Panc1 (cell line): Measurements from ENCODE around the gene EBF4. TPM values are rescaled to one million over a fixed set of nuclear protein-coding genes. Genes with fewer than 3 reads are reported as not detected.

Experiments
- ATAC-seq: fragments of 200-7000 bp; cut with Tn5 transposase; 2 replicates; pipeline ENCODE4 v1.9.1; 2020; ENCODE audit warnings: mild to moderate bottlenecking, moderate library complexity
- BruUV-seq: library from RNA; stranded (reverse); fragments of 400-500 nt; replicated peaks from 2 replicates; lab custom pipeline; 2021; lab: Mats Ljungman, UMichigan
- CTCF ChIA-PET: fragments of 300-600 bp; sonication (Branson Sonifier 250); formaldehyde crosslinking; loops from one replicate; lab custom pipeline; 2022; ENCODE audit warnings: antibody characterized with exemption; lab: Charles Lee
- POLR2A ChIA-PET: fragments of 300-600 bp; sonication (Branson Sonifier 250); formaldehyde crosslinking; loops from one replicate; lab custom pipeline; 2022; ENCODE audit warnings: antibody characterized with exemption; lab: Charles Lee
- DNase-seq: peaks from one replicate; pipeline ENCODE4 v3.0.0-alpha.2; 2010; ENCODE audit warnings: low read depth, low spot score
- H3K27ac ChIP-seq: 2 replicates; pipeline ENCODE4 v1.5.1; 2011; ENCODE audit warnings: mild to moderate bottlenecking, low read length, inconsistent platforms
- H3K27me3 ChIP-seq: fragments of 200-500 bp; sonication (Bioruptor generic); 2 replicates; pipeline ENCODE4 v1.6.0; 2014; ENCODE audit warnings: low read length, inconsistent platforms; ENCODE audit not compliant: control insufficient read depth, insufficient read depth
- H3K36me3 ChIP-seq: fragments of 200-500 bp; sonication (Bioruptor generic); 2 replicates; pipeline ENCODE4 v1.5.1; 2014; ENCODE audit warnings: inconsistent platforms, mild to moderate bottlenecking, low read length, moderate library complexity; ENCODE audit not compliant: control insufficient read depth, insufficient read depth
- H3K4me1 ChIP-seq: 2 replicates; pipeline ENCODE4 v1.5.1; 2011; ENCODE audit warnings: inconsistent platforms, mild to moderate bottlenecking, low read length, moderate library complexity; ENCODE audit not compliant: control insufficient read depth, insufficient read depth
- H3K4me3 ChIP-seq, 2 experiments: 2 replicates each; pipeline ENCODE4 v1.5.1; 2011 to 2012; ENCODE audit warnings: low read depth in 2 of 2, low read length in 2 of 2, mild to moderate bottlenecking in 2 of 2, inconsistent platforms in 1 of 2, moderate library complexity in 1 of 2
- H3K9me3 ChIP-seq: fragments of 200-500 bp; sonication (Bioruptor generic); 2 replicates; pipeline ENCODE4 v1.5.1; 2014; ENCODE audit warnings: low read depth, mild to moderate bottlenecking, inconsistent platforms, low read length, moderate library complexity; ENCODE audit not compliant: control insufficient read depth, insufficient read depth
- POLR2AphosphoS5 ChIP-seq: IDR thresholded peaks from 2 replicates; pipeline ENCODE4 v1.6.1; 2012; ENCODE audit warnings: mild to moderate bottlenecking, low read depth, low read length, moderate library complexity
- REST ChIP-seq, 2 experiments: IDR thresholded peaks; 2 replicates each; pipeline ENCODE4 v1.6.1; 2011 to 2012; ENCODE audit warnings: low read depth in 2 of 2, control low read depth in 1 of 2, low read length in 1 of 2, mild to moderate bottlenecking in 1 of 2, moderate library complexity in 1 of 2; ENCODE audit not compliant: insufficient read depth in 1 of 2
- SIN3A ChIP-seq: IDR thresholded peaks from 2 replicates; pipeline ENCODE4 v1.6.1; 2012; ENCODE audit warnings: low read depth, mild to moderate bottlenecking, low read length, moderate library complexity, borderline replicate concordance; ENCODE audit not compliant: insufficient read depth
- TCF7L2 ChIP-seq: IDR thresholded peaks from 2 replicates; pipeline ENCODE4 v1.6.1; 2011; ENCODE audit warnings: mild to moderate bottlenecking, low read depth, low read length, inconsistent platforms
- in situ Hi-C: cut with HindIII; loops from 2 replicates; pipeline ENCODE4 v1.10.0; 2016; ENCODE audit warnings: low sequenced_read_pairs, low pct_unique_long_range_greater_than_20kb
- intact Hi-C: fragments of 100-400 bp; cut with micrococcal nuclease; formaldehyde crosslinking; loops from one replicate; pipeline ENCODE4 v1.10.0; 2022; ENCODE audit not compliant: unreplicated experiment
- total RNA-seq: library from RNA; stranded (reverse); gene quantifications from one replicate; pipeline ENCODE4 v1.2.1, GENCODE V29; 2021; ENCODE audit not compliant: unreplicated experiment
- TF ChIP-seq, protein P1 (sequence below): fragments of 450-650 bp; IDR thresholded peaks from 2 replicates; pipeline ENCODE4 v1.5.1; 2017; ENCODE audit warnings: mild to moderate bottlenecking

EBF4 gene
- total RNA-seq, 1 experiment from 2014 or later = 6.8 TPM

GRCh38 chr20:2663364-2663886 is 29.2 kb upstream of the EBF4 start:
- BruUV-seq = TSS peak; percentile 74
- intact Hi-C loops = no loop called here
- in situ Hi-C loops = no loop called here
- ChIA-PET CTCF (no interaction called here), POLR2A (interaction anchor here (0.8 kb wide), 1 partner anchor 10 kb away, joined by 3 read pairs; no protein-coding TSS in a partner anchor)
- peak; percentile 8; the same call in 1 of the 2 replicates for ATAC-seq
- Histone ChIP-seq H3K36me3 (peaks cover 9% of the 10 kb centered on the region; the same call in 1 of the 2 replicates), H3K27me3 (no peaks in the 10 kb centered on the region), H3K27ac (peak overlapping the region; percentile 99), H3K4me3 (peak overlapping the region; percentile 65 to 97), H3K9me3 (no peaks in the 10 kb centered on the region), H3K4me1 (peaks cover 9% of the 10 kb centered on the region)
- TF ChIP-seq SIN3A (no peak), TCF7L2 (no peak), POLR2AphosphoS5 (no peak), REST (IDR thresholded peaks at IDR 0.05; ENCODE audit: insufficient read depth in 1 of 2, low read depth in 2 of 2, low read length in 1 of 2) (no peak)
- TF ChIP-seq, protein P1, sequence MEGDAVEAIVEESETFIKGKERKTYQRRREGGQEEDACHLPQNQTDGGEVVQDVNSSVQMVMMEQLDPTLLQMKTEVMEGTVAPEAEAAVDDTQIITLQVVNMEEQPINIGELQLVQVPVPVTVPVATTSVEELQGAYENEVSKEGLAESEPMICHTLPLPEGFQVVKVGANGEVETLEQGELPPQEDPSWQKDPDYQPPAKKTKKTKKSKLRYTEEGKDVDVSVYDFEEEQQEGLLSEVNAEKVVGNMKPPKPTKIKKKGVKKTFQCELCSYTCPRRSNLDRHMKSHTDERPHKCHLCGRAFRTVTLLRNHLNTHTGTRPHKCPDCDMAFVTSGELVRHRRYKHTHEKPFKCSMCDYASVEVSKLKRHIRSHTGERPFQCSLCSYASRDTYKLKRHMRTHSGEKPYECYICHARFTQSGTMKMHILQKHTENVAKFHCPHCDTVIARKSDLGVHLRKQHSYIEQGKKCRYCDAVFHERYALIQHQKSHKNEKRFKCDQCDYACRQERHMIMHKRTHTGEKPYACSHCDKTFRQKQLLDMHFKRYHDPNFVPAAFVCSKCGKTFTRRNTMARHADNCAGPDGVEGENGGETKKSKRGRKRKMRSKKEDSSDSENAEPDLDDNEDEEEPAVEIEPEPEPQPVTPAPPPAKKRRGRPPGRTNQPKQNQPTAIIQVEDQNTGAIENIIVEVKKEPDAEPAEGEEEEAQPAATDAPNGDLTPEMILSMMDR = no peak
- no peak for DNase-seq

GRCh38 chr20:2663887-2664719 is 28.5 kb upstream of the EBF4 start, which contains the start of gene IDH3B:
Gene IDH3B (minus strand): TSS chr20:2664216. CDS start chr20:2664188, 28 bp downstream.
- H3K36me3 ChIP-seq = peaks cover 9% of the 10 kb centered on the region; the same call in 1 of the 2 replicates
- TF ChIP-seq POLR2AphosphoS5 = peak; percentile 98
- 0 out of 4 replicates have a peak, but pooled peaks of 1 of the 2 experiments have one; percentile 44 for TF ChIP-seq REST (IDR thresholded peaks at IDR 0.05; ENCODE audit: insufficient read depth in 1 of 2, low read depth in 2 of 2, low read length in 1 of 2)
- TF ChIP-seq SIN3A = peak; percentile 89; the same call in 1 of the 2 replicates
- TF ChIP-seq, protein P1 = no peak
- peak; percentile 65 for TF ChIP-seq TCF7L2
- peak; percentile 97 for ATAC-seq
- TSS peak; percentile 100 for BruUV-seq
- CTCF ChIA-PET = interaction anchor here (0.6 kb wide), 1 partner anchor 87 kb away, joined by 10 read pairs; no protein-coding TSS in a partner anchor
- H3K4me1 ChIP-seq = peaks cover 9% of the 10 kb centered on the region
- no peaks in the 10 kb centered on the region for H3K27me3 ChIP-seq
- H3K4me3 ChIP-seq = peak within 1 kb of the TSS; percentile 65 to 97
- no peak for DNase-seq
- H3K9me3 ChIP-seq = no peaks in the 10 kb centered on the region
- POLR2A ChIA-PET = interaction anchor here (0.7 to 0.8 kb wide), 2 partner anchors 11 to 140 kb away, joined by 3 to 11 read pairs; no protein-coding TSS in a partner anchor
- H3K27ac ChIP-seq = peak within 1 kb of the TSS; percentile 99
- intact Hi-C loops = no loop called here
- in situ Hi-C loops = no loop called here
